Mucosa of stomach (tissue), 1 donor: ENCODE results near the gene HOMER1.
"Not testable (repeated sequence)": the region's sequence is repeated elsewhere in the genome, so short reads cannot be mapped to it uniquely, and the experiment has no call there.

Source experiments
- H3K27me3 ChIP-seq: one replicate; pipeline ENCODE4 v1.7.0; 2013; ENCODE audit warnings: mild to moderate bottlenecking, low read length; ENCODE audit not compliant: control insufficient read depth, insufficient read depth
- H3K36me3 ChIP-seq: one replicate; pipeline ENCODE4 v1.7.0; 2013; ENCODE audit warnings: low read length; ENCODE audit not compliant: control insufficient read depth, insufficient read depth
- H3K4me1 ChIP-seq: one replicate; pipeline ENCODE4 v1.7.0; 2013; ENCODE audit warnings: mild to moderate bottlenecking, low read length; ENCODE audit not compliant: control insufficient read depth, insufficient read depth
- H3K4me3 ChIP-seq: one replicate; pipeline ENCODE4 v1.7.0; 2013; ENCODE audit warnings: low read length
- H3K9ac ChIP-seq: one replicate; pipeline ENCODE4 v1.7.0; 2013; ENCODE audit warnings: mild to moderate bottlenecking, low read length, moderate library complexity
- H3K9me3 ChIP-seq: one replicate; pipeline ENCODE4 v1.7.0; 2013; ENCODE audit warnings: mild to moderate bottlenecking, low read length, moderate library complexity; ENCODE audit not compliant: control insufficient read depth
- donor health status: Pancreatic carcinoma.

The HOMER1 gene

GRCh38 chr5:79396265-79396664, 117.7 kb downstream of the HOMER1 start:
- Histone ChIP-seq H3K36me3 (no peaks in the 10 kb centered on the region), H3K4me1 (no peaks in the 10 kb centered on the region), H3K4me3 (no peak overlapping the region), H3K9ac (no peak overlapping the region), H3K9me3 (no peaks in the 10 kb centered on the region), H3K27me3 (no peaks in the 10 kb centered on the region)

DNA sequence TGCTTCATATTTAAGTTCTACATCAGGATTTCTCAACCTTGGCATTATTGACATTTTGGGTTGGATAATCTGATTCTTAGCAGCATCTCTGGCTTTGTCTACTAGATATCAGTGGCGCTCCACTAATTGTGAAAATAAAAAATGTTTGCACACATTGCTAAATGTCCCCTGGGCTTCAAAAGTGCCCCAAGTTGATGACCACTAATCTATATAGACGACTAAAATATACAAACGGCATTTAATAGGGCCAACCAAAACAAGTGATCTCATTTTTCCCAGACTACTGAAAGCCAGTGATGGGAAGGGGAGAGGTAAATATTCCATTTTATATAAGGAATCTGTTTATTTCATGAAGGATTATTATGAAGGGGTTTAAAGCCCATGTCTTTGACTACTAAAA, 118.6 kb downstream of the HOMER1 start:
- H3K4me1 ChIP-seq, result no peaks in the 10 kb centered on the region
- no peak overlapping the region for H3K4me3 ChIP-seq
- H3K36me3 ChIP-seq, result no peaks in the 10 kb centered on the region
- H3K9ac ChIP-seq, result no peak overlapping the region
- no peaks in the 10 kb centered on the region for H3K27me3 ChIP-seq
- no peaks in the 10 kb centered on the region for H3K9me3 ChIP-seq

DNA sequence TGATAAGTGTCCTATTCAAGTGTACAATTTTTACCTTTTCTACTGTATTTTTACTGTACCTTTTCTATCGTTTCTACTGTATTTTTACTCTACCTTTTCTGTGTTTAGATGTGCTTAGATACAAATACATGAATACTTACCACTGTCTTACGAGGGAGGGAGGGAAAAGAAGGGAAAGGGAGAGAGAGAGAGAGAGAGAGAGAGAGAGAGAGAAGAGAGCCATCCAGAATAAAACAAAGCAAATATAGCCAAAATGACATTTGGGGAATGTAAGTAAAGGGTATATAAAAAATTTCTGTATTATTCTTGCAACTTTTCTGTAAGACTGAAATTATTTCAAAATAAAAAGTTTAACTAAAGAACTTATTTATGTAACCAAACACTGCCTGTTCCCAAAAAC, 121.2 kb downstream of the HOMER1 start:
- Histone ChIP-seq H3K36me3 (no peaks in the 10 kb centered on the region), H3K4me3 (no peak overlapping the region)

DNA sequence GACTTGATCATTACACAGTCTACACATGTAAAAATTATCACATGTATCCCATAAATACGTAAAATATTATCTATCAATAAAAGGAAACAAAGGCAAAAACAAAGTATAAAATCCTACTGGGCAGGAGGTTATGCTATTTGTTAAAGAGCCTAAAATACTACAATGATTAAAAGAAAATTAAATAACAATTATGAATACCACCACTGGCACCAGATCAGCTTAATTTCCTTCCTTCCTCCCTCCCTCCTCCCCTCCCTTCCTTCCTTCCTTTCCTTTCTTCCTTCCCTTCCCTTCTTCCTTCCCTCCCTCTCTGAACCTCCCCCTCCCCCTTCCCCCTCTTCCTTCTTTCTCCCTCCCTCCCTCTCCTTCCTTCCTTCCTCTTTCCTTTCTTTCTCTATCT, 127.3 kb downstream of the HOMER1 start:
- Histone ChIP-seq H3K36me3 (no peaks in the 10 kb centered on the region), H3K9me3 (no peaks in the 10 kb centered on the region), H3K4me1 (no peaks in the 10 kb centered on the region), H3K27me3 (no peaks in the 10 kb centered on the region), H3K9ac (no peak overlapping the region), H3K4me3 (no peak overlapping the region)

More for the DNA sequence above, 121.2 kb downstream of the HOMER1 start:
- no peak overlapping the region for H3K9ac ChIP-seq
- no peaks in the 10 kb centered on the region for H3K4me1 ChIP-seq
- no peaks in the 10 kb centered on the region for H3K27me3 ChIP-seq
- no peaks in the 10 kb centered on the region for H3K9me3 ChIP-seq

DNA sequence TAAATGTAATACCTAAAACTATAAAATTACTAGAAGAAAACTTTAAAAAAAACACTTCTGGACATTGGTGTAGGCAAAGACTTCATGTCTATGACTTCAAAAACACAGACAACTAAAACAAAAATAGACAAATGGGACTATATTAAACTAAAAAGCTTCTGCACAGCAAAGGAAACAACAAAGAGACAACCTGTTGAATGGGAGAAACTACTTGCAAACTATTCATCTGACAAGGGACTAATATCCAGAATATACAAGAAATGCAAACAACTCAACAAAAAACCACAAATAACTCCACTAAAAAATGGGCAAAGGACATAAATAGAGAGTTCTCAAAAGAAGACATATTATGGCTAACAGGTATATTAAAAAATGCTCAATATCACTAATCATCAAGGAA, 128.8 kb downstream of the HOMER1 start:
- H3K27me3 ChIP-seq, H3K4me3 ChIP-seq, H3K36me3 ChIP-seq, H3K9me3 ChIP-seq, H3K9ac ChIP-seq, H3K4me1 ChIP-seq: not testable (repeated sequence)

DNA sequence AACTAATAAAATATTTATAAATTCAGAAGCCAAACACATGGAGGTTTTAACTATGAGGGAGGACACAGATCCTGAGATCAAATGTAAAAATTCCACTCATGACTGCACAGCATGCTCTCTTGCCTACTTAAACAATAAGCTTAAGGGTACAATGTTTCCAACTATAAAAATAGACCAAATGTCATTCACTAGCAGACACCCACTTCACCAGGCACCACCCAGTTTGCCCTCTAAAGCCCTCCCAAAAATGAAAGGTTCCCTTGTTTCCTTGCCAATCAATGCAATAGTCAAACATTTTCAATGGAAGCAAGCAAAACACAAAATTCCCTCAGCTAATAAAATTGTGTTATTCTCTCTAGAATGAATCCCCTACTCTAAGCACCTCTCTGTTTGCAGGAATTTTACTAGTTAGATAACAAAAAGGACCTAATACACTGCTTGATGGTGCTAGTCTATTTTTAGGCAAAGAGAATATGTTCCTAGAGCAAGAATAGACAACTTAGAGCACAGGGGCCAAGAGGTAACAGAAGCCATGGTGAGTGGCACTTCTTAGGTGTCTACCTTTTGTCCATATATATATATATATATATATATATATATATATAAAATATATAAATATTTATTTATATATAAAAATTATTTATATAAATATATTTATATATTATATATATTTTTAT, 135.3 kb downstream of the HOMER1 start:
- Histone ChIP-seq H3K36me3 (no peaks in the 10 kb centered on the region), H3K4me1 (no peaks in the 10 kb centered on the region), H3K9ac (no peak overlapping the region), H3K4me3 (no peak overlapping the region), H3K27me3 (no peaks in the 10 kb centered on the region), H3K9me3 (no peaks in the 10 kb centered on the region)

DNA sequence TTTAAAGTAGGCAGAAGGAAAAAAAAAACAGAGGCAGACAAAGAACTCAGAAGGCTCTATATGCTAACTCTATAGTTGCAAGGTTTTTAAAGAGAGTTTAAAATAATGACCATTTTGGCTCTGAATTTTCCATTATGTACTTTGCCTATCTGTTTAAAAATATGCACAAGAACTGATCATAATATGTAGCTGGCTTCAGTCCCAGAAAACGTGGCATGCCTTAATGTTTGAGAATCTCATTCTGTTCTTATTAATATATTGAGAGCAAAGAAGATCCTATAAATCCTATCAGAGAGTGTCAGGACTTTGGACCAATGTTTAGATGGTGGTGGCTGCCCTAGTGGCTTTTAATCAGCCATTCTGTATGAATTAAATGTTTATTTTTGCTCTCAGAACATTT, 156.5 kb downstream of the HOMER1 start:
- Histone ChIP-seq H3K27me3 (no peaks in the 10 kb centered on the region), H3K36me3 (no peaks in the 10 kb centered on the region), H3K9ac (no peak overlapping the region), H3K9me3 (no peaks in the 10 kb centered on the region), H3K4me1 (peaks cover 6% of the 10 kb centered on the region), H3K4me3 (no peak overlapping the region)

- Histone ChIP-seq H3K9ac (no peak overlapping the region), H3K4me1 (no peaks in the 10 kb centered on the region), H3K36me3 (no peaks in the 10 kb centered on the region), H3K4me3 (no peak overlapping the region), H3K27me3 (no peaks in the 10 kb centered on the region), H3K9me3 (no peaks in the 10 kb centered on the region)
These were observed 164.1 kb downstream of the HOMER1 start for GRCh38 chr5:79349881-79350280.

DNA sequence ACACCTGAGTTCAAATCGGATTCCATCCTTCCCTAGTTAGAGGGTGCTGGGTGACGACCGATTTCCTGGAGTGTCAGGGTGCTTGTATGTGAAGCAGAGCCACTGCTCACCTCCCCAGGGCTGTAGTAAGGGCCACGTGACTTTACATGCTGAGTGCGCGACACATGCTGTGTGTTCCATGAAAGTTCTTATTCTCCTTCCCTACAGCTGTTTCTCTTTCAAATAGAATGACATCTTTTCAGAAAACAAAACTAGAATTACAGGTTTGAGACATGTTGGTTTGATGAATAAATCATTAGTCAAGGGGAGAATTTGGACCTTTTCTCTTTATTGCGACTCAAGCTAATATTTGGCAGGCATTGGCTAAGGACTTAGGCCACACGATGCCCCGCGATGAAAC, 164.9 kb downstream of the HOMER1 start:
- H3K36me3 ChIP-seq, result no peaks in the 10 kb centered on the region

DNA sequence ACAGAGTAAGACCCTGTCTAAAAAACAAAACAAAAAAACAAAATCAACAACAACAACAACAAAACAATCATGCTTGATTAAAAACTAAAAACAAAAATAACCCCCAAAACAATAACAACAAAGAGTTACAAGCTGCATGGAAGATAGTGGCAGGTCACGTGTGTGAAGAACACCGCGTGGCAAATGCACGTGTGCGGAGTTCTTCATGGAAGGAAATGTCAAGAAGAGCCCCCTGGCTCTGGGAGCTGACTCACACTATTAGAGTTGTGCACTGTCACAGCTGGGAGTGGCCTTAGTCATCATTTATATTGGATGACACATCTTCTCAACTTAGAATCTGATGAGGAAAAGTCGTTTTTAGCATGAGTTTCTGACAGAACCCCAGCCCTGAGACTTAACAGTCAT, 167.5 kb downstream of the HOMER1 start:
- Histone ChIP-seq H3K4me1 (no peaks in the 10 kb centered on the region), H3K27me3 (no peaks in the 10 kb centered on the region), H3K9ac (no peak overlapping the region), H3K36me3 (no peaks in the 10 kb centered on the region), H3K4me3 (no peak overlapping the region), H3K9me3 (no peaks in the 10 kb centered on the region)

More for the DNA sequence above, 164.9 kb downstream of the HOMER1 start:
- Histone ChIP-seq H3K27me3 (no peaks in the 10 kb centered on the region), H3K9ac (no peak overlapping the region), H3K4me1 (no peaks in the 10 kb centered on the region), H3K4me3 (no peak overlapping the region), H3K9me3 (no peaks in the 10 kb centered on the region)

DNA sequence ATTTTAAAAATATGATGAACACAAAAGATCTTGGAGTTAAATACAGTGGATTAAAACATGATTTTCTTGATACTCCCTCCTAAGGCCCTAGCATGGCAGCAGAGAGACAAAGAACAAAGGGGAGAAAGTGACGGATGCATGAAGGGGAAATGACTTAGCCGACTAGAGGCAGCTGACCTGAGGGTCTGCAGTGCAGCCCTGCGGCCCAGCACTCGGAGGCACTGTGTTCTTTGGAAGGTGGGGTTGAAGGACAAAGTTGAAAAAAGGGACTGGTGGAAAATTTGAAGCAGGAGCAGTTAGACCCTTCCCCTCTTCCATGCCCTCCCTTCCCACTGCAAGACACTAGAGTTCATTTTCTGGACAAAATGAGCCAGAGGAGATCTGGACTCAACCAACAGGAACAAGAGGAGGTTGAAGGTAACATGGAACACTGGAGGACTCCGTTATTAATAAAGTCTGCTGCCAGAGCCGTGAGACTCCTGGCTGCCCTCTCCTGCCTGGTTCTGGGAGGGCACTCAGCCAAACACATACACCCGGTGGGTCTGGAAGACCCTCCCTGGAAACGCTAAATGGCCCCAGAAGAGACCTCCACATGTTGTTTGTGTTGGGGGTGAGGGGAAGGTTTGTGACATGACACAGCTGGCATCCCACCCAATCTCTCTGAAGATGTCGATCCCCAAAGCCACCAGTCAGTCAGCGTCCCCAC, 179.9 kb downstream of the HOMER1 start:
- H3K9me3 ChIP-seq, result no peaks in the 10 kb centered on the region
- H3K9ac ChIP-seq, result no peak overlapping the region
- no peaks in the 10 kb centered on the region for H3K36me3 ChIP-seq
- no peaks in the 10 kb centered on the region for H3K27me3 ChIP-seq
- H3K4me1 ChIP-seq, result no peaks in the 10 kb centered on the region
- no peak overlapping the region for H3K4me3 ChIP-seq

DNA sequence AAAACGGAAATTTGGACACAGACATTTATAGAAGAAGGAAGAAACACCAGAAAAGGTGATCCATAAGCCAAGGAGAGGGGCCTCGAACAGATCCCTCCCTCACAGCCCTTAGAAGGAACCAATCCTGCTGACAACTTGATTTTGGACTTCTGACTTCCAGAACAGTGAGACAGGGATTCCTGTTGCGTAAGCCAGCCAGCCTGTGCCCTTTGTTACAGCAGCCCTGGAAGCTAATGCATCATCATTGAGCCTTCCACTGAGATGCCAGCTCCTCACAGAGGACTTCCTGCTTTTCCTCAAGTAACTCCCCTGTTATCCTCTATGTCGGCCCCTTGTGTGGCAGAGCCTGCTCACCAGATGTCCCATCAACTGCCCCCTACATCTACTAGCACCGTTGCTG, 183.9 kb downstream of the HOMER1 start:
- Histone ChIP-seq H3K9ac (no peak overlapping the region), H3K36me3 (no peaks in the 10 kb centered on the region), H3K4me1 (no peaks in the 10 kb centered on the region), H3K4me3 (no peak overlapping the region), H3K27me3 (no peaks in the 10 kb centered on the region), H3K9me3 (no peaks in the 10 kb centered on the region)
